ENCODE data around the gene GUCA2A. TPM values are rescaled to one million over a fixed set of nuclear protein-coding genes. Genes with fewer than 3 reads are reported as not detected.
A peak's percentile ranks its signal among the peaks of the same experiment; 100 is the strongest.

GUCA2A gene
- total and polyA plus RNA-seq, 2 of the 8 experiments (the other 6 are each of a cell fraction or from before 2014, with no cell fraction given), result not detected

GRCh38 chr1:42153624-42154023, 10.9 kb downstream of the GUCA2A start:
- no peaks in the 10 kb centered on the region for H3K4me1 ChIP-seq (replicated peaks in 1 of 4; ENCODE audit: control insufficient read depth in 3 of 4, insufficient read depth in 4 of 4, low read length in 3 of 4)
- no peak overlapping the region for H3K4ac ChIP-seq (replicated peaks; ENCODE audit: insufficient read length, low read depth, low read length)

More at GRCh38 chr1:42153624-42154023, 10.9 kb downstream of the GUCA2A start:
- H3K79me2 ChIP-seq (ENCODE audit: control insufficient read depth in 1 of 2, insufficient read depth in 2 of 2, low read length in 2 of 2), result no peaks in the 10 kb centered on the region
- no peaks in the 10 kb centered on the region for H4K20me1 ChIP-seq (replicated peaks in 1 of 2; ENCODE audit: control insufficient read depth in 1 of 2, insufficient read depth in 2 of 2, low read length in 2 of 2)
- no peak overlapping the region for H3K9ac ChIP-seq (replicated peaks in 1 of 4; ENCODE audit: extremely low read depth in 1 of 4, low read depth in 3 of 4, low read length in 3 of 4)
- ChIA-PET CTCF (ENCODE audit: partially characterized antibody) (interaction anchor here (0.6 to 1.3 kb wide), 2 partner anchors 20 to 234 kb away, joined by 3 to 6 read pairs; no protein-coding TSS in a partner anchor), POLR2A (ENCODE audit: partially characterized antibody) (interaction anchor here (0.8 kb wide), 1 partner anchor 44 kb away, joined by 3 read pairs; no protein-coding TSS in a partner anchor)
- no peak overlapping the region for H2BK120ac ChIP-seq (replicated peaks; ENCODE audit: low read depth, low read length)
- no peak overlapping the region for H3K14ac ChIP-seq (ENCODE audit: insufficient read length)
- H3K27ac ChIP-seq (ENCODE audit: low read depth, low read length), result no peak overlapping the region
- H2BK15ac ChIP-seq (ENCODE audit: low read length), result no peak overlapping the region
- peak overlapping the region; percentile 19; the same call in 1 of the 2 replicates for H4K8ac ChIP-seq (ENCODE audit: extremely low read depth, insufficient read depth, low read length)
- H2BK12ac ChIP-seq (ENCODE audit: low read depth, low read length), result no peak overlapping the region
- H3K79me1 ChIP-seq (ENCODE audit: low read depth, low read length), result no peaks in the 10 kb centered on the region
- TF ChIP-seq POLR2AphosphoS5 (IDR thresholded peaks at IDR 0.05; ENCODE audit: low read depth, low read length) (no peak), CREB1 (IDR thresholded peaks at IDR 0.05) (no peak), HDAC6 (IDR thresholded peaks at IDR 0.05; ENCODE audit: low read depth, low read length) (no peak)
- no peak overlapping the region for H2AK5ac ChIP-seq (ENCODE audit: low read depth, low read length)
- no peak overlapping the region for H3K4me2 ChIP-seq (ENCODE audit: insufficient read depth in 1 of 2, low read depth in 2 of 2, low read length in 2 of 2)
- no peak overlapping the region for H4K5ac ChIP-seq (ENCODE audit: insufficient read length, low read depth, low read length)
- H2AFZ ChIP-seq (ENCODE audit: low read length), result no peak overlapping the region
- FAIRE-seq (no peak), DNase-seq (ENCODE audit: low read depth in 1 of 2, low spot score in 2 of 2) (no peak)
- no peaks in the 10 kb centered on the region for H3K27me3 ChIP-seq (replicated peaks in 1 of 4; ENCODE audit: control insufficient read depth in 3 of 4, extremely low read depth in 1 of 4, insufficient read depth in 3 of 4, low read length in 3 of 4)
- H3K56ac ChIP-seq (replicated peaks; ENCODE audit: insufficient read length, low read depth, low read length), result no peak overlapping the region
- H3K4me3 ChIP-seq (ENCODE audit: extremely low read depth in 1 of 4, insufficient read depth in 2 of 4, low read depth in 3 of 4, low read length in 4 of 4), result no peak overlapping the region
- no peak overlapping the region for H2BK20ac ChIP-seq (ENCODE audit: low read length)
- H4K91ac ChIP-seq (replicated peaks; ENCODE audit: insufficient read length, low read length), result no peak overlapping the region
- H3K9me3 ChIP-seq (ENCODE audit: insufficient read depth in 2 of 2, low read depth in 1 of 2, low read length in 1 of 2), result no peaks in the 10 kb centered on the region
- H3K36me3 ChIP-seq (ENCODE audit: control insufficient read depth in 2 of 4, insufficient read depth in 4 of 4, low read length in 3 of 4), result no peaks in the 10 kb centered on the region
- WGBS, 2 experiments (ENCODE audit: extremely low coverage in 1 of 2, insufficient coverage in 1 of 2, insufficient read length in 1 of 2, insufficient replicate concordance in 2 of 2, low coverage in 1 of 2, low lambda C conversion rate in 2 of 2, missing lambda C conversion rate in 1 of 2), result 91% methylated on average over 6 of the region's 6 CpGs; no CpG with 5 or more reads in 1 of the 2 experiments
- no peaks in the 10 kb centered on the region; the same call in 1 of the 2 replicates for H3K23me2 ChIP-seq (ENCODE audit: low read depth, low read length)
- no peak overlapping the region for H3K23ac ChIP-seq (ENCODE audit: insufficient read length)
- no peak overlapping the region for H2BK5ac ChIP-seq (ENCODE audit: low read depth, low read length)
- H3K18ac ChIP-seq (ENCODE audit: extremely low read depth, low read length), result no peak overlapping the region

Measured in H1 (cell line).